Astrocyte of the hippocampus (primary cell): ENCODE measurements around the gene TTC39A.

Source experiments
- DNase-seq: peaks from one replicate; pipeline ENCODE4 v3.0.0; 2011; ENCODE audit warnings: low read depth, low spot score

The TTC39A gene

DNA sequence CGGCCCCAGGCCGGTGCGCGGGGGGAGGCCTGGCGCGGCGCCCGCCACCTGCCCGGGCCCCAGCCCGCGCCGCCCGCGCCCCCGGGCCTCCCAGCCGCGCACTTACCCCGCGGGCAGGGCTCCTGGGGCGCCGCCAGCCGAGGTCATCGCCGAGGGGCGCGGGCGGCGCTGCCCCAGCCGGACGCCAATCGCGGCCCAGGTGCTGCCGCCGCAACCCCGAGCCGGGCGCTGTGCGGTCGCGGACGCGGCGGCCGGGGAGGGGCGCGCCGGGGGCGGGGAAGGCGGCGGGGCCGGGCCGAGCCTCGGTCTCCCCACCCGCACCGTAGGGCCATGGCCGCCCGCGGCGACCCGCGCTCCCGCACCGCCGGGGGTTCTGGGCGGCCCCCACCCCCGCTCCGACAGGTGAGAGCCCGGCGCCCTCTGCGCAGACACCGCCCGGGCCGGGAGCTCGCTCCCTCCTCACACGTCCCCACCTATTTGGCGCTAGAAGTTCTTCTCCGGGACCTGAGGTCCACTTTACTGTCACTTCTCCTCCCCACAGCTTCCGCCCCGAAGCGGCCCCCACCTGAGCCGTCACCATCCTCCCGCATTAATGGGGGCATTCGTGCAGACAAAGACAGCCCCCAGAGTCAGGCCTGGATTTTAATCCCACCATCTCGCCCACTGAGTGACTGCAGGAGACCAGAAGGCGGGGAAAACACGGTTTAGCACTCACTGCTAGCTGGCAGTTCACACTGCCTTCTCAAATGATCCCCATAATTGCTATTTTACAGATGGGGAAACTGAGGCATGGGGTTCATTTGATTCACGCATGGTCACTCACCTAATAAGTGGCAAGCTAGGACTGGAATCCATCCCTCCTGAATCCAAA lies at the start of gene TTC39A:
Gene TTC39A (minus strand): TSS at position 232 of the 871 bp plus-strand sequence. CDS start 85 bp downstream, at position 147.
- DNase-seq, result no peak

DNA sequence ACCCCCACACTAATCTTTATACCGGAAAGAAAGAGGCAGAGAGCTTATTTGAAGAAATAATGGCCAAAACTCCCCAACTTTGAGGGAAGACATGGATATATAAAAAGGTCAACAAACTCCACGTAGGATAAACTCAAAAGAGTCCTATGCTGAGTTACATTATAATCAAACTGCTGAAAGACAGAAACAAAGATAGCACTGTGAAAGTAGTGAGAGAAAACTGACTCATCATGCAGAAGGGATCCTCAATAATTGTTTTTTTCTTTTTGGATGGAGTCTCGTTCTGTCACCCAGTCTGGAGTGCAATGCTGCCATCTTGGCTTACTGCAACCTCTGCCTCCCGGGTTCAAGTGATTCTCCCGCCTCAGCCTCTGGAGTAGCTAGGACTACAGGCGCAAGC lies 48.5 kb upstream of the TTC39A start:
- DNase-seq, result no peak

DNA sequence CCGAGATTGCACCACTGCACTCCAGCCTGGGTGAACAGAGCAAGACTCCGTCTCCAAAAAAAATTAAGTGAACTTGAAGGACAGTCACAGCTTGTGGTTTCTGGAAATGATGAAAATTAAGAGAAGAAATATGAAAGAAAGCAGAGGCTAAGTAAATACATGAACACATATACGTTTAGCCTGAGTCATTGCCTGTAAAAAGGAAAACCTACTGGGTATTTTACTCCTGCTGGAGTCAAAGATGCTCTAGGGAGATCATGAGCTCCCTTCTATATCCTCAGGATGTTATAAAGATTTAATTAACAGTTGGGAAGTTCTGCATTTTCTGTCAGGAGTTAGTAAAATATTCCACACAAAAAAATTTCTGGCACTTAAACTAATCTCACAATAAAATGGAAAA lies 43.5 kb upstream of the TTC39A start:
- DNase-seq, result no peak

- no peak for DNase-seq
These were observed 42.2 kb upstream of the TTC39A start for GRCh38 chr1:51372561-51372960.

- DNase-seq, result no peak
These were observed 38.8 kb upstream of the TTC39A start for GRCh38 chr1:51369171-51369570.

GRCh38 chr1:51365774-51366173 lies 35.4 kb upstream of the TTC39A start:
- no peak for DNase-seq

DNA sequence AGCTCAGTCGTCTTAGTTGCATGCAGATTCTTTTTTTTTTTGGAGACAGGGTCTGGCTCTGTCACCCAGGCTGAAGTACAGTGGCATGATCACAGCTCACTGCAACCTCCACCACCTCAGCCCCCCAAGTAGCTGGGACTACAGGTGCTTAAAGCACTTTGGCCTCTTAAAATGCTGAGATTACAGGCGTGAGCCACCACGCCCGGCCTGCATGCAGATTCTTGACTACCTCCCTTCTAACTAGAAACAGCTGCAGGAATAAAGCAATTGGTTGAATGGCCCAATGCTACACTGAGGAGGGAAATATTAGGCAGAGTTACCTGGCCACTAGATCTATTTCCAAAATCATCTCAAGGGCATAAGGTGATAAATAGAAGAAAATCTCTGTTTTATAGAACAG lies 29.5 kb upstream of the TTC39A start:
- DNase-seq, result no peak

DNA sequence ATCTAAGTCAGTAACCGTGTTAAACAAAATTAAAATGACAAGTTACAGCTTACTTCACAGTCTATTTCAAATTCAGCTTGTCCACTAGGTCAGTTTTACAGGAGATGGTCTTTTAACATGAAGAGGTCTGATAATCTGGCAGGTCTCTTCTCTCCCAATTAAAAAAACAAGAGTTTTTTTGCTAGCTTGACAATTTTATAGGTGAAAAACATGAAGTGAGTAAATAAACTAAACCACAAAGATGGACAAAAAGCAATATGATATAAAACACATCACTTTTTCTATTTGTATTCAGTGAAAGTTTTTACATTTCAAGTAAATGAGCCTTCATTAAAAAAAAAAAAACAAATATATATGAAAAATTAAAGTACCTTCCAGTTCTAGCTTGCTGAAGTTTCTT lies 25.0 kb upstream of the TTC39A start:
- no peak for DNase-seq

DNA sequence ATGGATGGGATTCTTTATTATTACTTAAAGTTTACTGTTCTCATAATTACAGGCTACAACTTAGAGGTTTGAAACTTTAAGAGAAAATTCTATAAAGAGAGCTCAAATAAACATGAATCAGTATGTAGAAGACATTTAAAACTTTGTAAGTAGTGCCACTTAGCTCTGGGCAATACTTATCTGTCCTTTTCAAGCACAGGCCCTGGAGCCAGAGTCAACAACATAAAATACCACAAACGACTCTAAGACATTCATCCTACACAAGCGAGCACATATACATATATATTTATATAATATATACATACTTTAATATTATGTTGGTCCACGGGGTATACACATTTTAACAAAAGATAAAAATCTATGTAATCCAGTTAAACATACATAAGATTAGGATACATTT lies 24.1 kb upstream of the TTC39A start:
- DNase-seq, result no peak

DNA sequence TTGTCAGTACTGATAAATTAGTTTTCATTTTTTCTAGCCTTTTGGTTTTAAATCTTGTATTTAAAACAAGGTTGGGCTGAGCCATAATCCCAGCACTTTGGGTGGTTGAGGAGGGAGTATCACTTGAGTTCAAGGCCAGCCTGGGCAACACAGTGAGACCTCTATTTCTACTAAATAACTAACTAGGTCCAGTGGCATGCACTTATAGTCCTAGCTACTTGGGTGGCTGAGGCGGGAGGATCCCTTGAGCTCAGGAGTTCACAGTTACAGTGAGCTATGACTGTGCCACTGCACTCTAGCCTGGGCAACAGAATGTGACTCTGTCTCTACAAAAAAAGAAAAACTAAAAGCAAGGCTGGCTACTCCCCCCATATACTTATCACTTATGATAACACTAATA lies 21.5 kb upstream of the TTC39A start:
- DNase-seq, result no peak

GRCh38 chr1:51349862-51350261 lies 19.5 kb upstream of the TTC39A start:
- no peak for DNase-seq

- no peak for DNase-seq
These were observed 17.8 kb upstream of the TTC39A start for GRCh38 chr1:51348147-51348527.

- DNase-seq, result no peak
These were observed 17.2 kb upstream of the TTC39A start for GRCh38 chr1:51347398-51348146.

DNA sequence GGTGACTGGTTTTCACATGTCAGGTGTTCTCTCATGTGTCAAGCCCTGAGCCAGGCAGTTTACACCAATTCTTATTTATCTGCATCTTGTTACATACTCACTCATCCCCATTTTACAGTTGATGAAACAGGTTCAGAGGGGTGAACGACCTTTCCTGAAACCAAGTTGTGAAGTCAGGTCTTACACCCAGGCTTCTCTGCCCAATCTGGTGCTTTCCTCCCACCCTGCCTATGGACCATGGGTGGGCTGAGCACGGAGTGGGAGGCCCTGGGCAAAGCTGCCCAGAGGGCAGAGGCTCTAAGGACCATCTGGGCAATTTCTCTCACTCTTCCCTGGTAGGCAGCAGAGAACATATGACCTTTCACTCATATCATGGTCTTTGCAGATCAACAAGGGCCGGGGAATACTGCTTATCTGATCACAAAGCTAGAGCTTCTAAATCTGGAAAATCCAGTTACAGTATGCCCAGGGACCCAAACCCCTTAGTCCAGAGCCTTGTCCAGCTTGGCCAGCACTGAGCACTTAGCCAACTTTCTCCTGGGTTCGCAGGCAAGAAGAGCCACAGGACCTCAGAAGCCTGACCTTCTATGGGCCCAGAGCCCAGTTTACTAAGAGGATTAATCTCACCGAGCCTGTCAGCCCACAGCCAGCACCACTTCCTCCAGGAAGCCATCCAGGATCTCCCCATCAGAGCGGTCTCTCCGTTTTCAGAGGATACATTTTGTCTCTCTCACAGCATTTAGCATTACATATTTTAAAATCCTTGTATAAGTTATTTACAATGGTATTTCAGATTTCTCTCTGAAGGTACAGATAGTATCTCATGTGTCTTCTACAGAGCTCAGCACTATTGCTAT lies 16.0 kb upstream of the TTC39A start:
- DNase-seq, result no peak

DNA sequence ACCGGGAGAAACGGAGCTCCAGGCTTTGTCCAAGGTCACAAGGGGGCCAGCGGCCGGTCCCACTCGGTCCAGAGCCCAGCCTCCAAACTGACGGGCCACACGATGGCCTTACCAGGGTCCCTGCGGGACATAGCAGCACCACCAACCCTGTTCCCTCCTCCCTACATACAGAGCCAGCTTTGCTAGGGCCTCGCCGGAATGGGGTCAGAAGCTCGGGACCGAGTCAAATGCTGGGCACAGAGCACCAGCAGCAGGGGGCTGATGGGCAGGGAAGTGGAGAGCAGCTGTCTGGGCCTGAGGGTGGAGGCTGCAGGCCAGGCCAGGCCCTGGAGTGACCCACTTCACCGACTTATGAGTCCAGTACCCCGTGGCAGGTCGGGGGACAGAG lies 14.9 kb upstream of the TTC39A start:
- no peak for DNase-seq

- peak; percentile 44 for DNase-seq
These were observed 14.4 kb upstream of the TTC39A start for GRCh38 chr1:51344602-51345299.

DNA sequence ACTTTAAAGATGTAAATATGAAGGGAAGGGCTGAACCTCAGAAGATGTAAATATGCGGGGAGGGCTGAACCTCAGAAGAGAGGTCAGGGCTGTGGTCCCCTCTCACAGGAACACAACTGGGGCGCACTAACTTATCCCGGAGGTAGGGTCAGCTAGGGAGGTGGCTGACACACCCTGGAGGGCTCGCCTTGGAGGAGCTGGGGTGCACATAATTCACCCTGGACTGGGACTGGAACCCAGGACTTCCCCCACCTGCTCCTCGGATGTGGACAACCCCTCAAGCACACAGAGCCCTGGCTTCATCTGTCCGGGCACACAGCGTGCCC lies 13.9 kb upstream of the TTC39A start:
- DNase-seq, result no peak

DNA sequence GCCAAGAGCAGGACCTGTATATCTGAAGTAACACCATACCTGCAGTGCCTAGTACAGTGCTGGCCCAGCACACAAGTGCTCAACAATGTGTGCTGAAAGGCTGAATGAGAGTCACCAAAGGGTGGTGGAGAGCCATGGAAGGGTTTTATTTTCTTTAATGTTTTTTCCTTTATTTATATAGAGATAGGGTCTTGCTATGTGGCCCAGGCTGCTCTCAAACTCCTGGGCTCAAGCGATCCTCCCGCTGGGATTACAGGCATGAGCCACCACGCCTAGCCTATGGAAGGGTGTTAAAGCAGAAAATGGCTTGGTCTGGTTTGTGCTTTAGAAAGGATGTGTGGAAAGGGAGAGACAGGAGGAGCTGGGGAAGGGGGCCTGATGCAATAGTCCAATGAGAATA lies 13.3 kb upstream of the TTC39A start:
- DNase-seq, result no peak

DNA sequence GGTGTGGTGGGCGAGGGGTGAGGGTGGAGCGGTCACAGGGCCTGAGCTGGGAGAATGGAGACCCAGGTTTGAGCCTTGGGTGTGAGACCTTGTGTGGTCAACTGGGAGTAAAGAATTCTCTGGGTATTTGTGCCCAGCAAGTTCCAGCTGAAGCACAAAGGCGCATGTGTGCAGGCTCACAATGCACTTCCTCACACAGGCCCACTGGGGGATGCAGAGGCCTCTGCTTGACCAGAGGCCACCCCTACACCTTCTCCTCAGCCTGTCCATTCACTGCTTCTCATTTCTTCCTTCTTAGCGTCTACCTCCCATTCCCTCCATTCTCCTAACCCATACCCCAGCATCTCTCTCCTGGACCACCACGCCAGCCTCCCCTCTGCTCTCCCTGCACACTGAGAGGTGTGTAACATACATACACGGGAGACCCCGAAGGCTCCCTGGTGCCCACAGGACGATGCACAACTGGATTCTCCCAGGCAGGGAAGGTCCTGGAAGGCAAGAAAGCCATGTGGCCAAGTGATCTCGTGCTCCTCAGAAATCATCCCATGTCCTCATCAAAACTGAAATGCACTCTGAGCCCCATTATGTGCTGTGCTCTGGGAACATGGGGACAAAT lies 12.3 kb upstream of the TTC39A start:
- DNase-seq, result no peak

DNA sequence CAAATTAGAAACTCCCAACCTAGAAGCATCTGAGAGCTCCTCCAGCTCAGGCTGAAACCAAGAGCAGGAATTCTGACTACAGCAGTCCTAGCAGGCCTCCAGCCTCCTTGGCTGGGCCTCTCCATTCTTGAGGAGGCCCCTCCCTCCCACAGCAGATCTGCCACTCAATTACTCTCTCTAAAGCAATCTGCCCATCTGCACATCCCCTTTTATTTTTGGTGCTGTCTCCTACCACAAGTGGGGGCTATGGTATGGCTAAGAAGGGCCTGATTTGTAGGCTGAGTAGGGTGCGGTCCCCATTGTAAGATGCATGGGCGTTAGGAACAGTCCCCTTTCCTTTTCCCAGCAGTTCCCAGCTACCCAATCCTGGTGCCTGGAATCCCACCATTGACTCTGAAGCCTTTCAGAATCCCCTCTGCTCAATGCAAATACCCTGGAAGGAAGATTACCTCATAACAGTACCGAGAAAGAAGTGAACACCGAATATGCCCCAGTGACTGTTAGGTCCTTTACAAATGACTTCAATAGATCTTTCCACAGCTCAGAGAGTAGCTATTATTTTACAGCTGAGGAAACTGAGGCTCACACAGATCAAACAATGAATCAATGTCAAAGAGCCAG lies 11.6 kb upstream of the TTC39A start:
- no peak for DNase-seq

- DNase-seq, result no peak
These were observed 10.0 kb upstream of the TTC39A start for GRCh38 chr1:51340380-51340779.
